Measurements from ENCODE around the gene UBE2D1.
"Not testable (repeated sequence)": the region's sequence is repeated elsewhere in the genome, so short reads cannot be mapped to it uniquely, and the experiment has no call there.

The UBE2D1 gene

DNA sequence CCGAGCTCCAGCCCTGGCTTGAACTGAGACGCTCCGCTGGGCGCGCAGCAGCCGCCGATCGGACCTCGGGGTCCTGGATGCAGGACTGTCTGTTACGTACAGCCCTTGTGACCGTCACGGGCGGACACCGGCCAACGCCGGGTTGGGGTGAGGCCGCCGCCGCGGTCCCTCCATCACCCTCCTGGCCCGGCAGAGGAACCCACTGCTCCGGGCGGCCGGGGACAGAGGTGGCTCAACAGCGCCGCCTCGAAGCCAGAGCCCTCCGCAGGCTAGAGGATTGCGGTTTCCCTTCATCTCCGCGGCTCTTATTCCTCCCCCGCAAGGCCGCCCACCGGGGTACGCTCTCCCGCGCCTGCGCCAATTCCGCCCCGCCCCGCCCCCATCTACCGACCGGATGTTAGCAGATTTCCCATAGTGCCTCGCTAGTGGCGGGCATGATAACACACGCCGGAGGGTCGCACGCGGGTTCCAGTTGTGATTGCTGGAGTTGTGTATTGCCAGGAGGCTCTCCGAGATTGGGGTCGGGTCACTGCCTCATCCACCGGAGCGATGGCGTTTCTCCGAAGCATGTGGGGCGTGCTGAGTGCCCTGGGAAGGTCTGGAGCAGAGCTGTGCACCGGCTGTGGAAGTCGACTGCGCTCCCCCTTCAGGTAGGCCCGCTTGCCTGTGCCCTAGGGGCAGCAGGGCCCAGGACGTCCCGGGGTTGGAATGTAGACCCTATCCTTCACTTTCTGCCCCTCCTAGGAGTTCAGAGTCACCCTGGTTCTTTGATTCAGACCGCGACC, 50.4 kb downstream of the UBE2D1 start, which contains the start of gene TFAM:
TSS of gene TFAM (plus strand) at position 412 of the 785 bp plus-strand sequence. CDS start at position 550, 138 bp downstream.
- DNase-seq: peak; percentile 97

DNA sequence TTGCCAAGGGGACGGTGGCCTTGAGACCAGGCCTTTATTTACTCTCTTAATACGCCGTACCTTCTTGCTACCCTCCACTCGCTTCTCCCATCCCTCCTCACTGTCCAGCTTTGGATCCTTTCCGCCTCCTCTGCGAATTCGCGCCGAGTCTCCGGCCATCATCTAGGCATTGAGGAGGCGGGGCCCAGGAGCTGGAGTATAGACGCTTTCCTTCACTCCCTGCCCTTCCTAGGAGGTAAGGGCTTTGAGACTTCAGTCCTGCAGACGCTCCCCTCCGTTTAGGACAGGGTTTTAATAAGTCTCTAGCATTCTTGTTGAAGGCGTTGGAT, 50.9 kb downstream of the UBE2D1 start:
- peak; percentile 3 for DNase-seq

DNA sequence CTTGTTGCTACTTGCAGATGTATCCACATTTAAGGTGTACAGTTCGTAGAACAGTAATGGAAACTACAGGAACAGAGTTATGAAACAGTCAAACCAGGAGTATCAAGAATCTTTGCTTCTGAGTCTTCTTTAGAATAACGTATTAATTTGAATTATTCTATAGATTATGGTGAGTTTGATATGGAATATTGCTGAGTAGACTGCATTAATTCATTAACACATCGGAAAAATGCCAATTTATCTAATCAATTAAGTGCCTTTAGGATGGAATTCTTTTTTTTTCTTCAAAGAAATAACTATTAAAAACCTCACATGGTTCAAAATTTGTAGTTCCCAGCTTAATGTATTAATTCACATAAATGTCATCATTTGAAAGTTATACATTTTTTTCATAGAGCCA, 54.2 kb downstream of the UBE2D1 start:
- DNase-seq: no peak

DNA sequence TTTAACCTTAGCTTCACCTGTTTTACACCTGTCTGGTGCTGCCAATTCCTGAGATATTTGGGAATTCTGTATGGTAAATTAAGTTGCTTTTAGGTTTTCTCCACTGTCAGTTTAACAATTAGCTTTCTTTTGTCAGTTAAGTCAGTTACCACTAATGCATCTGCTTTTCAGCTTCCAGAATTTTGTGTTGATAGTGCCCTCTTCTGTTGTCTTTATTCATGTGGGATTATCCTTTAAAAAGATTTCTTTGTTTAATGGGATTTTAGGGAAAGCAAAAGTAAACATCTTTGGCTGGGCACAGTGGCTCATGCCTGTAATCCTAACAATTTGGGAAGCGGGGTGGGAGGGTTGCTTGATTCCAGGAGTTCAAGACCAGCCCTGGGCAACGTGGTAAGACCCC, 58.5 kb downstream of the UBE2D1 start:
- no peak for DNase-seq

DNA sequence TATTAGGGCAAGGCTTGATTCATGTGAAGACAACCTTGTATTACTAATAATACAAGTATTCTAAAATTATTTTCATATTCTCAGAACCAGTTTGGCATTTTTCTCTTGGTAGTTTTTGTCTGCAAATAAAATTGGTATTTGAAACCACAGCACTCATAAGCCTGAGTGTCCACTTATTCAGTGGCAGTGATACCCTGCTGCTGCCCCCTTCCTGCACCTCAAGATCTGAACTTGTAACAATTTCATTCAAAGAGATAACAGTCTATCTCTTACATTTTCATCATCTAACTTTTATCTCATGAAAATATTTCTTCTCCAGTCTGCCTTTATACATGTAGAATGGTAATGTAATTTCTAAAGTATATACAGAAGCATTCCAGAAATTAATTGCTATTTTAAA, 59.7 kb downstream of the UBE2D1 start:
- no peak for DNase-seq

DNA sequence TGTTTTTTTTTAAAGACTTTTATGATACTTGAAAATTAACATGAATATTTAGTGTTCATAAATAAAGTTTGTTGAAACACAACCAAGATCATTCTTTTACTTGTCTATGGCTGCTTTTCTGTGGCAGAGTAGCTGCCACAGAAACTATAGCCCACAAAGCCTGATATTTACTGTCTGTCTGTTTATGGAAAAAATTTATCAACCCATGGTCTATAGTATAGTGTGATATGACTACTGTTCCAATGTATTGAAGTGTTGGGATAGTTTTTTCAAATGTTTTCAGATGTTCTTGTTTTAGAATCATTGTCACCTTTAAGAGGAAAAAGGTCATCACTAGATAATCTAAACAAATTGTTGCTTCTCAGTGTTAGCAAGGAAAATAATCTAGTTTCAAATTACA, 61.3 kb downstream of the UBE2D1 start:
- no peak for DNase-seq

DNA sequence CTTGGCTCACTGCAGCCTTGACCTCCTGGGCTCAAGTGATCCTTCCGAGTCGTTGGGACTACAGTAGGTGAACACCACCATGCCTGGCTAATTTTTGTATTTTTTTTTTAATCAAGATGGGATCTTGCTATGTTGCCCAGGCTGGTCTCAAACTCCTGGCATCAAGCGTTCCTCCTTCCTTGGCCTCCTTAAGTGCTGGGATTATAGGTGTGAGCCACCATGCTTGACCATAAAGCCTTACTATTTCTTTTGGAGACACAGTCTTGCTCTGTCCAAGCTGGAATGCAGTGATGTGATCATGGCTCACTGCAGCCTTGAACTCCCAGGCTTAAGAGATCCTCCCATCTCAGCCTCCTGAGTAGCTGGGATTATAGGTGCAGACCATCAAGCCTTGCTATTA, 63.0 kb downstream of the UBE2D1 start:
- no peak for DNase-seq

DNA sequence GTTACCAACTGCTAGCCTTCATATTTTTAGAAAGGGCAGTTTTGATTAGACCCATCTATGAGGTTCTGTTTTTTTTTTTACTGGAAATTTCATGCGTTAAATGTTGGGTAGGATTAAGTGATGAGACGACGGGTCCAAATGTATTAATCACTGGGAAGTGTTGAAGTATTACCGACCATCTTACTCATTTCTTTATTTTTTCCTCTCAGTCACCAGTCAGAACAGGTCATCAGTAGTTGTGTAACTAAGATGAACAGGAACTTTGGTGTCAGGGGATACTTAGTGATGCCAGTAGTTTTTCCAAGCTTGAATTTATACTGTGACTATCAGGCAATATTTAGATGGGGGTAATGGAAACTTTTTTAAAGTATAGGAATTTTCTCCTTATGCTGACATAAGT, 64.6 kb downstream of the UBE2D1 start:
- no peak for DNase-seq

DNA sequence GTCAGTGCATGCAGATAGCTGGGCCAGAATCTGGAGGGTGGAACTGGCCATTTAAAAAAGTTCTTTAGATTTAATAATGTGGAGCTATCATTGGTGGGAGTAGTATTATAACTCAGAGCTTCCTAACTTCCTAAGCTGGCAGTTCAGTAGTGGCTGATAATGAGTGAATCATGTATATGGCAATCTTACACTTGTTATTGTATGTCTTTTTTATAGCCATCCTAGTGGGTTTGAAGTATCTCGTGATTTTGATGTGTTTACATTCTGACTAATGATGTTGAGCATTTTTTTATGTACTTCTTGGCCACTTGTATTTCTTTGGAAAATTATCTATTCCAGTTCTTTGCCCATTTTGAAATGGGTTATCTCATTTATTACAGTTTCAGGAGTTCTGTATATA, 65.8 kb downstream of the UBE2D1 start:
- DNase-seq: no peak

DNA sequence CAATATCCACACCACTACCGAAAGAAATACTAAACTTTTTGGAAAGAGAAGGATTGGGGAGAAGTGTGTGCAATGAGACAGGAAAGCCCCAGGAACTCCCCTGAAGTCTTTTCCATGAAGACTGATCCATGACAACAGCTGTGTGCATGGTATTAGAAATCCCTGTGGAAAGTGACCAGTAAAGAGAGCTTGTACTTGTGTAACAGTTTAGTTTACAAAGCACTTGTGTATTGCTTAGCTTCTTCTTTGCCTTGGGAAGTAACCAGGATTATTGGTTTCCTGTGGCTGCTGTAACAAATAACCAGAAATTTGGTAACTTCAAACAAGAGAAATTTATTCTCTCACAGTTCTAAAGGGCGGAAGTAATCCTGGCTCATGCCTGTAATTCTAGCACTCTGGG, 69.2 kb downstream of the UBE2D1 start:
- no peak for DNase-seq

DNA sequence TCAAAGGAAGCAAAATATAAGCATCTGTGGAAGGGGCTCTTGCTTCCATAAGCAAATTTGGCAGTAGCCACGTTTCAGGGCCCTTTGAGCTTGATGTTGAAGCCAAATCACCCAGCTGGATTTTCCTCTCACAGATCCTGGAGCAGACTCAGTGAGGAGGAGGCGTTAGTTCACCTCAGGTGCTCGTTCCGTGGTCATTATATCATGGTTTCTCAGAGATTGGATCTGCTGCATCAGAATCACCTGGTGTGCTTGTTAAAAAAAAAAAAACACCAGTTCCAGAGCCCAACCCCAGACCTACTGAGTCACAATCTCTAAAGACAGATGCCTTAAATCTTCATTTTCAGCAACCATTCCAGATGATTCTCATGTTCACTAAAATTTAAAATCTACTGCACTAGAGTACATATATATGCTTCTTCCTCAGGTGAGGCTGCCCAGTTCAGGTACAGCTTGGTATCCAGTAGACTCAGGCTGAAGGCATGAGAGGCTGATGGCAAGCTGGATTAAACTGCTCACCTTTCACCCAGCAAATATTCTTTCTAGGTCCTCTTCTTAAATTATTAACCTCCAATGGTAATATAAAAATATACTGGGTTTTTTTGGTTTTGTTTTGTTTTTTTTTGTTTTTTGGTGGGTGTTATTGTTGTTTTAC, 75.3 kb downstream of the UBE2D1 start:
- DNase-seq: no peak

DNA sequence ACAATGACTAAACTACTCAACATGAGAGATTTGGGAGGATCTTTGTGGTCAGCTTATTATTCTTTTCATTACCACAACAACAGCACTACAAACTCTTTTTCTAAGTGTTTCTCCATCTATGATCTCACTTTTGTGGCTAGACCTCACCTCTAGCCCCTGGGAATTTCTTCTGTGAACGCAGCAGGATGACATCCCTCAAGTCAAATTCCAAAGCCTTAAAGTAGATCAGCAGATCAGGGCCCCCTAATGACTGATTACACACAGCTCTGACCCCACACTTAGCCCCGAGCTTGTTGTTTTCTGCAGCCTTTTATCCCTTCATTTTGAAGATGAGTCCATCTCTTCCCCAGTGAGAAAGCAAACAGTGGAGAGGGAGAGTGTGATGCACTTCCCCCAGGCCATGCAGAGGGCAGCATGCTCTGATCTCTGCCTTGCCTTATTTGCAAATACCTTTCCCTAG, 77.7 kb downstream of the UBE2D1 start:
- no peak for DNase-seq

DNA sequence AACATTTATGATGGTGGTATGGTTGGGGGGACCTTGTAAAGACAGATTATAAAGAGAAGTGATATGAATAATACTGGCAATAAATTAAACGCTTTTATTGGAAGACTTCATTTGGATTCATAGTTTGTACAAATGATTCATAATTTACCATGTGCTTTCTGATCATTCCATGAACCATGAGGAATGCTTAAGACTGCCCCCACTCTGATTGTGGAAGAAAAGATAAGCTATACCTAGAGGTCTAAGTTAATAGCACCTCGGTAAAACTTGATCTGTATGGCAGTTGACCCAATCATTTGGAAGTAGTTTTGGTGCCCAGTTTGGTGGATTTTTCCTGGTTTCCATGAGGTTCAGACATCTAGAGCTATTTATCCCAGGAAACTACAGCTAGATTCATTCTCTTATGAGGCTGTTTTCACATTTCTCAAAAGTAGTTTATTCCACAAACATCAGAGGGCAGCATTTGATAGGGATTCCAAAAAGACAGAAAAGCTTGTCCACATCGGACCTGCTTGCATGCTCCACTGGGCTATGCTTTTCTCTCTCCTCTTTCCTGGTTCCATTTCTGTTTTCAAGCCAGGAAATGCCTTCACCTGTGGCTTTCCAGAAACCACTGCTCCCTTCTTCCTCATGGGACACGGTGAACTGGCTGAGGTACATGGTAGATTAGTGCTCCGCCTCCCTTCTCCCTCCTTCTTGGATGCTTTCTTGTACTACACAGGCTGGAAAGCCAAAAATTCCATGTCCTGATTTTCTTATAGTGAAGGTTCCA, 79.7 kb downstream of the UBE2D1 start:
- DNase-seq: no peak

DNA sequence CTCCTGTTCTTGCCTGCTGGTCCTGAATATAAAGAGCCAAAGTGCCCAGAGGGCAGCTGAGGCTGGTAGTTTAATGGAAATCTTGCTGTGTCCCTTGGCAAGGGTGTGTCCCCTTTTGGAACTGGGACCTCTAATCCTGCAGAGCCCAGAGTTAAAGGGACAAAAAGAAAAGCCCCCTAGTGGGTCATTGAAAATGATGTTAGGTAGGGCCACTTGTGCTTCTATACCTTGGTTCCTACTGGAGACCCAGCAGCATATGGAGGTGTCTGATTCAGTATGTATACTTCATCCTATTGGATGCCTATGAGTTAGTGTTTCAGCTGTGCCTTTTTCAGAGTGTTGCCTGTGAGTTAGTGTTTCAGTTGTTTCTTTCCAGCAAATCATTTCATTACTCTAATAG, 81.0 kb downstream of the UBE2D1 start:
- DNase-seq: no peak

DNA sequence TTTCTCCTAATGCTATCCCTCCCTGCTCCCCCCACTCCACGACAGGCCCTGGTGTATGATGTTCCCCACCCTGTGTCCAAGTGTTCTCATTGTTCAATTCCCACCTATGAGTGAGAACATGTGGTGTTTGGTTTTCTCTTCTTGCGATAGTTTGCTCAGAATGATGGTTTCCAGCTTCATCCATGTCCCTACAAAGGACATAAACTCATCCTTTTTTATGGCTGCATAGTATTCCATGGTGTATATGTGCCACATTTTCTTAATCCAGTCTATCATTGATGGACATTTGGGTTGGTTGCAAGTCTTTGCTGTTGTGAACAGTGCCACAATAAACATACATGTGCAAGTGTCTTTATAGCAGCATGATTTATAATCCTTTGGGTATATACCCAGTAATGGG, 83.1 kb downstream of the UBE2D1 start:
- not testable (repeated sequence) for DNase-seq
